ENCODE data around the gene OCA2.

DNA sequence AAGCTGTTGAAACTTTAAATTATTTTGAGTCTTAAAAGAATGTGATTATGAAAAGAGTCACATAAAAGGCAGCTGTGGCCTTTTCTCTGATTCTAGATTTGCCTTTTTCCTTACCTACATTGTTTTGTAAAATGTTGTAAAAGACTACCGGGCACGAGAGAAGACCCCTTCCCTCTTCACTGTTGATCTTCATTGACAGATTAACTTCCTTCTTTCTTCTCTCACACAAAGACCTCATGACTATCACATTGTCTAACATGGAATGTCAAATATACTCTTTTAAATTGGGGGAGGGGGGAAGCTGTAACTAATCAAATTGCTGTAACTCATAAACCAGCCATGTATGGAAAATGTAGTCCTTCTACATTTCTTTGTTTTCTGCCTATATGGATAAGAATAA, 68.3 kb downstream of the OCA2 start:
- TF ChIP-seq, protein P1, sequence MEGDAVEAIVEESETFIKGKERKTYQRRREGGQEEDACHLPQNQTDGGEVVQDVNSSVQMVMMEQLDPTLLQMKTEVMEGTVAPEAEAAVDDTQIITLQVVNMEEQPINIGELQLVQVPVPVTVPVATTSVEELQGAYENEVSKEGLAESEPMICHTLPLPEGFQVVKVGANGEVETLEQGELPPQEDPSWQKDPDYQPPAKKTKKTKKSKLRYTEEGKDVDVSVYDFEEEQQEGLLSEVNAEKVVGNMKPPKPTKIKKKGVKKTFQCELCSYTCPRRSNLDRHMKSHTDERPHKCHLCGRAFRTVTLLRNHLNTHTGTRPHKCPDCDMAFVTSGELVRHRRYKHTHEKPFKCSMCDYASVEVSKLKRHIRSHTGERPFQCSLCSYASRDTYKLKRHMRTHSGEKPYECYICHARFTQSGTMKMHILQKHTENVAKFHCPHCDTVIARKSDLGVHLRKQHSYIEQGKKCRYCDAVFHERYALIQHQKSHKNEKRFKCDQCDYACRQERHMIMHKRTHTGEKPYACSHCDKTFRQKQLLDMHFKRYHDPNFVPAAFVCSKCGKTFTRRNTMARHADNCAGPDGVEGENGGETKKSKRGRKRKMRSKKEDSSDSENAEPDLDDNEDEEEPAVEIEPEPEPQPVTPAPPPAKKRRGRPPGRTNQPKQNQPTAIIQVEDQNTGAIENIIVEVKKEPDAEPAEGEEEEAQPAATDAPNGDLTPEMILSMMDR (IDR thresholded peaks at IDR 0.05) = no peak
- TF ChIP-seq POLR2A (IDR thresholded peaks at IDR 0.05) = no peak

All from heart left ventricle (tissue), 13 donors.